ENCODE results near the gene IER5L. TPM values are rescaled to one million over a fixed set of nuclear protein-coding genes. Genes with fewer than 3 reads are reported as not detected.

IER5L gene
- total and polyA plus RNA-seq, 9 of the 15 experiments (the other 6 are each of a cell fraction or from before 2014, with no cell fraction given): 0.14 to 11.9 (median 0.52) TPM

GRCh38 chr9:129131300-129132145 is 46.5 kb downstream of the IER5L start (continued):
- TF ChIP-seq DNMT1 (IDR thresholded peaks at IDR 0.05): no peak
- no peak for TF ChIP-seq TBP (optimal IDR thresholded peaks at IDR 0.05; ENCODE audit: low read depth, low read length)
- no peak for TF ChIP-seq BCLAF1 (IDR thresholded peaks at IDR 0.05; ENCODE audit: borderline replicate concordance in 1 of 2, control insufficient read depth in 1 of 2, low read depth in 2 of 2, low read length in 1 of 2)
- TF ChIP-seq CHAMP1 (IDR thresholded peaks at IDR 0.05): no peak
- TF ChIP-seq HOMEZ (CRISPR knock-in tag; IDR thresholded peaks at IDR 0.05): no peak
- TF ChIP-seq TCF7 (IDR thresholded peaks at IDR 0.05; ENCODE audit: borderline replicate concordance): no peak
- no peak for TF ChIP-seq ZNF274 (IDR thresholded peaks at IDR 0.05; ENCODE audit: borderline replicate concordance, low read depth, low read length)
- TF ChIP-seq SAFB (IDR thresholded peaks at IDR 0.05; ENCODE audit: borderline replicate concordance, low read depth, low read length): no peak
- TF ChIP-seq DLX4 (CRISPR knock-in tag; IDR thresholded peaks at IDR 0.05): no peak
- TF ChIP-seq HDAC1 (IDR thresholded peaks at IDR 0.05): no peak; a peak in 1 of 4 replicates
- TF ChIP-seq CBX5 (IDR thresholded peaks at IDR 0.05; ENCODE audit: borderline replicate concordance, low read depth): no peak
- TF ChIP-seq KDM1A (IDR thresholded peaks at IDR 0.05): no peak
- TF ChIP-seq ZNF324 (CRISPR knock-in tag; IDR thresholded peaks at IDR 0.05): no peak
- no peak for TF ChIP-seq SRSF7 (optimal IDR thresholded peaks at IDR 0.05; ENCODE audit: low read depth, low read length)
- no peak for TF ChIP-seq ZNF408 (CRISPR knock-in tag; IDR thresholded peaks at IDR 0.05; ENCODE audit: low read depth)
- TF ChIP-seq CREM (IDR thresholded peaks at IDR 0.05; ENCODE audit: low read depth): peak; percentile 52; the same call in 1 of the 2 replicates
- TF ChIP-seq MAFG (tag; conservative IDR thresholded peaks at IDR 0.05): no peak
- no peak for TF ChIP-seq NR2F6 (CRISPR knock-in tag; IDR thresholded peaks at IDR 0.05)
- no peak for TF ChIP-seq ZNF277 (CRISPR knock-in tag; IDR thresholded peaks at IDR 0.05; ENCODE audit: borderline replicate concordance)
- no peak for TF ChIP-seq ZSCAN29 (IDR thresholded peaks at IDR 0.05)

All from K562 (cell line).